ENCODE data around the gene MRTFA.

- TF ChIP-seq CTCF (IDR thresholded peaks at IDR 0.05; ENCODE audit: insufficient read depth, low read length, poor library complexity, severe bottlenecking), result no peak
- no peak for TF ChIP-seq EZH2phosphoT487 (conservative IDR thresholded peaks at IDR 0.05; ENCODE audit: low read length)
These were observed 93.5 kb downstream of the MRTFA start for GRCh38 chr22:40542821-40543540.

Measured in SU-DHL-6 (cell line).